GM21390 (cell line): ENCODE measurements around the gene JARID2.
"Not testable (repeated sequence)": the region's sequence is repeated elsewhere in the genome, so short reads cannot be mapped to it uniquely, and the experiment has no call there.

Experiments
- ATAC-seq: cut with Tn5 transposase; IDR thresholded peaks from one replicate; pipeline ENCODE4 v1.9.1; 2021; ENCODE audit not compliant: unreplicated experiment

JARID2 gene

GRCh38 chr6:15305909-15306308 lies 60.0 kb downstream of the JARID2 start:
- no peak for ATAC-seq

GRCh38 chr6:15308435-15309213 lies 62.8 kb downstream of the JARID2 start:
- ATAC-seq: no peak

DNA sequence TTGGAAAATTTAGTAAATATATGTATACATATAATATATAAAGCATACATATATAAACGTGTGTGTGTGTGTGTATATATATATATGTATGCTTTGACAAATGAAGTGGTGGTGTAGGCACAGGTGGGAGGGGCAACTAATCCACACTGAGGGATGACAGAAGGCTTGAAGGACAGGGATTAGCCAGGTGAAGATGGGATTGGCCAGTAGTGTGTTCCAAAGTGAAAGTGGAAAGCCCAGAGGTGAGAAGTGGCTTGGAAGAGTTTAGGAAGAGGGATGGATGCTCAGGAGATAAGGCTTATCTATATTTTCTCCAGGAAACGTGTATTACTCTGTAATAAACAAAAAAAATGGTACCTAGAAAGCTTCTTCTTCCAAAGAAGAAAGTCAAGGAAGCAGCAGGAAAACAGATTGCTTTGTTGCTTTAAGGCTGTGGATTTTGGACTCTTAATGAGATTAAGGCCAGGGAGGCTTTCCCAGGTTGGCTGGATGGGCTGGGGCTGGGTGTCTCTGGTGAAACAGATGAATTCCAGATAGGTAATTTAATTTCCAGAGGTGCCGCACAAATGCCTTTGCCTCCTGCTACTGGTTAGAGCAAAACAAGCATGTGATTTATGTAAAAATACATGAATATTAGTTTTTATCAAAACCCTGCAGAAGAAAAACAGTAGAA lies 63.9 kb downstream of the JARID2 start:
- ATAC-seq: no peak

DNA sequence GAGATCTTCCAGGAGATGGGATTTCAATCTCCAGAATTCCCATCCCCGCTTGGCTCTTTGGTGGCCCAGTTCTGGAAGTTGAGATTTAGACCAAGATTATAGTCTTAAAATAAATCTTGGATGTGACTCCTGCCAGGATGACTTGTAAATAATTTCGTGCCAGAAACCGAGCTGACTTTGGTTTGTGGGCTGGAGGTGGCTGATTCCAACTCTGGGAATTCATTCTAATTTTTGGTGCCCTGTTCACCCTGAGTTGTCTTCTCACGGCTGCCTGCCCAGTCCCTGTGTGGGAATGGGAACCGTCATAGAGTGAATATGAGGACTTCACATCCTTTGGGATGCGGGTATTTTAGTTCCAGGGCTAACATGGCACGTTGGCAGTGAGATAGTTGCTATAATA lies 64.8 kb downstream of the JARID2 start:
- ATAC-seq: no peak

DNA sequence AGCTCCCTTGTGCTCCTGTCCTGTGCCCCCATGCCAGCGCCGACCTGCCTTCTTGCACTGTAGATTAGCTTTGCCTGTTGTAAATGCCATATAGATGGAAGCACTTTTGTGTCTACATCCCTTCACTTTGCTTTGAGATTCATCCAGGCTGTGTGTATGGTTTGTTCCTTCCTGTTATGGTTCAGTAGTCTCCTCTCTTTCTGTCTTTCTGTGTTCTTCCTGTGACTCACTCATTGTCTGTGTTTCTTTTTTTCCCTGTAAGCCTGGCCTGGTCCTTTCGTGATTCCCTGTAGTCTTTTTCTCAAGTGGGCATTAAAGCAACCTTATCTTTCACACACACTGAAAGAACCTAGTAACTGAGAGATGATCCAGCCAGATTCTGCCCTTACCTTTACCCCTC lies 66.6 kb downstream of the JARID2 start:
- peak; percentile 31 for ATAC-seq

- peak; percentile 39 for ATAC-seq
Observed at GRCh38 chr6:15313367-15313766, 67.5 kb downstream of the JARID2 start.

DNA sequence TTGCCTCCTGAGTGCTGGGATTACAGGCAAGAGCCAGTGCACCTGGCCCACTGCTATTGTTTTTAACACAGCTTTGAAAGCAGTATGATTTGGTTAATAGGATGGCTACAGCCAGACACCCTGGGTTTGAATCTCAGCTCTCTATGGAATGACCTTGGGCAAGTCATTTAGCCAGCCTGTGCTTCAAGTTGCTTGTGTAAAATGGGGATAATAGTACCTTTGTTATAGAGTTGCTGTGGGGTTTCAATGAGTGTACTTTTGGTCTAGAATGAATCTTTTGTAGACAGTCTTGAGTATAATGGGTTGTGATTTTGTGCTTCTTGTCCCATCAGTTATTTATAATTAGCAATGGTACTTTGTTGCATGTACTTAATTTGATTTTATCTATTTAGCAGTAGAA lies 70.9 kb downstream of the JARID2 start:
- ATAC-seq: no peak

DNA sequence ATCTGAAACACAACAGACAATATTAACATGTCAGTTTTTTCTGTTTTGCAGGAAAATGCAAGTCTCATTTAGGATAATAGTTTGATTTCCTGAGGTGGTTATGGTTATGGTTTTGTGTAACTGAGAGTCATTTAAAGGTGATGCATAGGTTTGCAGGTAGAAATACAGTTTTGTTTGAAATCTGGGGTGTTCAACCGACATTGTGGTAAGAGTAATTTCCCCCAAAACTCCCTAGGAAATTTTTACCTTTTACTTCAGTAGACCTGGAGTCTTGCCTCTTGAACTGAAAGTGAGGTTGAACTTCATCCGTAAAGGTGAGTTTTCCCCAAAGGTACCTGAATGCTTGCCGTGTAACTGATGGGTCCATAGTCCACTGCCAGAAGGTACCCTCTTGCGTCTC lies 71.4 kb downstream of the JARID2 start:
- ATAC-seq: no peak

- no peak for ATAC-seq
Observed at GRCh38 chr6:15317934-15318902, 72.3 kb downstream of the JARID2 start.

DNA sequence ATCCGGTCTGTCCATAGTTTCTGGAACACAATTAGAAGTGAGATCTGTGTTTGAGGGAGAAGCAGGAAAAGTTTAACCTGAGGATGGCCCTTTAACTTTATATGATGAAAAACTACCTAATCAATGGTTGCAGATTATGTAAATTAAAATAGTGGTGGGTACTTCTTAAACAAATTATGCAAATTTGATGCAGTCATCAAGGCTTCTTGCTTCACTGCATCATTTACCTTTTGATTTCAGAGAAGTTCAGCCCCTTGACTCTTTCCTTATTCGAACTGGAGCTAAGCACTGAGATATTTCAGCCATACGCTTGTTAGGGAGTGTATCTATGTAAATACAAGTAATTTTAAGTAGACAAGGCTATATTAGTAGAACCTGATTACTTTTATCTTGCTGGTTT lies 73.8 kb downstream of the JARID2 start:
- no peak for ATAC-seq

DNA sequence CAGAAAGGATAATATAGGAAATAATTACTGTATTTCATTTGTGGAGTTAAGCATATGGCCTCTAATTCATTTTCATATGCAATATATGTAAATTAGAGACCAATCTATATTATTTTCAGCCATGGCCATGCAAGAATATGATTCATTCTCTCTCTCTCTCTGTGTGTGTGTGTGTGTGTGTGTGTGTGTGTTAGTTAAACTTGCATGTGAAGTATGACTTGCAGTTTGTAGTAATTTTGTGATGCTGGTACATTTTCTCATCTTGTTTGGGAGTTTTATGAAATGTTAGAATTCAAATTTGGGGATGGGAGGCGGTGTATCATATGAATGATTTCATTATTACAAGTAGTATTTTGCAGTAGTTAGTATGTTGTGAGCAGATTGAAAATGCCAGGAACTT lies 74.8 kb downstream of the JARID2 start:
- ATAC-seq: no peak

- ATAC-seq: no peak
Observed at GRCh38 chr6:15322184-15322583, 76.3 kb downstream of the JARID2 start.

DNA sequence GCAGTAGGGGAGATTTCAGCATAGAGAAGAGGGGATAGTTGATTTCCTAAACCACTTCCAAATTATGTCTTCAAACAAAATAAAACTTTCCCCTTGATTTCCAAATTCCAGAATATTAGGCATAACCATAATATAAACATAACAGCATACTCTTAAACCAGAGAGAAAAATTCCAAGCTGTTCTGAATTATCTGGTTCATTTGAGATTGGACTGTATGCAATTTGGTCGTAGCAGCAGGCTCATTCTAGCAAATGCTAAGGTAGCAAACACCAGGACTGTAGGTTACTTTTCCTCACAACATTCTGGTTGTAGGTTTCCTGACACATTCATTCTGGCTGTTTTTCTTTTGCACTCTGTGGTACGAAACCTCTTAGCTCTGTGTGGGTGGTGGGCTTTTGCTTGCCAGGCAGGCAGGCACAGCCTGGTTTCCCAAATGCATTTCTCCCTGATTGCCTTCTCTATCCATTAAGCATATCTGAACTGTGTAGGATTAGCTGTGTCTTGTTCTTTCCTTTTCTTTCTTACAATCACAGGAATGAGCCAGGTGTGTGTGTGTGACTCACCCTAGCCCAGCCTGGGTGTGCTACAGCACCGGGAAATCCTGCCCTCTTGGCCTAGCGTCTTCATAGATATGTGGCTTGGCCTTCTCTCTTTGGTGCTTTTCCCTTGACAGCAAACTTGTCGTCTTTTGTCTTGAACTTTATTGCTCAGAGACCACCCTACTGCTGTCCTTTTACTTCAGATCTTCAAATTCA lies 77.1 kb downstream of the JARID2 start:
- no peak for ATAC-seq

DNA sequence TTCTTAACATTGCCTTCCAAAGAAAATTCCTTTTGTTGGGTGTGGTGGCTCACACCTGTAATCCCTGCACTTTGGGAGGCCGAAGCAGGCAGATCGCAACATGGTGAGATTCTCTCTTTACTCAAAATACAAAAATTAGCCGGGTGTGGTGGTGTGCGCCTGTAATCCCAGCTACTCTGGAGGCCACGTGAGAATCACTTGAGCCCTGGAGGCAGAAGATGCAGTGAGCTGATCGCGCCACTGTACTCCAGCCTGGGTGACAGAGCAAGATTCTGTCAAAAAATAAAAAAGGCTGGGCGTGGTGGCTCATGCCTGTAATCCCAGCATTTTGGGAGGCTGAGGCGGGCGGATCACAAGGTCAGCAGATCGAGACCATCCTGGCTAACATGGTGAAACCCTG lies 77.7 kb downstream of the JARID2 start:
- not testable (repeated sequence) for ATAC-seq

DNA sequence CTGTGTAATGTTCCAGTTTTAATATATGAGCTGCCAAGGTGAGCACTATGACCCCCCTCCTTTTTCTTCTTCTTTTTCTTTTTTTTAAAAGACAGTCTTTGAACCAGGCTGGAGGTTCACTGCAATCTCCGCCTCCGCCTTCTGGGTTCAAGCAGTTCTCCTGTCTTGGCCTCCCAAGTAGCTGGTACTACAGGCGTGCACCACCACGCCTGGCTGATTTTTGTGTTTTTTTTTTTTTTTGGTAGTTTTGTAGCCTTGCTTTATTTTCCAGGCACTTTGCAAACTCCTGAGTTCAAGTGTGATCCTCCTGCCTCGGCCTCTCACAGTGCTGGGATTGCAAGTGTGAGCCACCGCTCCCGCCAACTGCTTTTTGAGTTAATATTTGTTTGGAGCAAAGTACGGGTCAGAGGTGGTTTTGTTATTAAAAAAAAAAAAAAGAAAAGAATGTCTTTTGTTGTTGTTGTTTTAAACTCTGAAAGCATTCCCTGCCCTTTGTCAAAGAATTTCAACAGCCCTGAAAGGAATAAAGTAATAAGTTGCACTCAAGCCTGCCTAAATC lies 78.6 kb downstream of the JARID2 start:
- no peak for ATAC-seq

DNA sequence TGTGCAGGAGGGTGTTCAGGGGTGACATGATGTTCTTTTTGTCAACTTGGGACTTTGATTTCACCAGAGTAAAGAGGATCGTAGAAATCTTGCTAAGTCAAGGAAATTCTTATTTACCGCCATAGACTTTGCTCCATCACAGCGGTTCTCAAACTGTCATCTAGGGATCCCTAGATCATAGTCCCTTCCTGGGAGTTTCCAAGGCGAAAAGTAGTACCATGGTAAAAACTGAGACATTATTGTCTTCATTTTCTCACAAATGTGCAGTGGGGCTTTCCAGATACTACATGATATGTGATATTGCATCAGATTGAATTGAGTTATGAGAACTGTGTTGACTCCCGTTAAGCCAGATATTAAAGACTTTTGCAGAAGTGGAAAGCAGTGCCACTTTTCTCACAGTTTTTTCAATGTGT lies 79.7 kb downstream of the JARID2 start:
- ATAC-seq: no peak

- no peak for ATAC-seq
Observed at GRCh38 chr6:15326067-15326614, 80.3 kb downstream of the JARID2 start.

DNA sequence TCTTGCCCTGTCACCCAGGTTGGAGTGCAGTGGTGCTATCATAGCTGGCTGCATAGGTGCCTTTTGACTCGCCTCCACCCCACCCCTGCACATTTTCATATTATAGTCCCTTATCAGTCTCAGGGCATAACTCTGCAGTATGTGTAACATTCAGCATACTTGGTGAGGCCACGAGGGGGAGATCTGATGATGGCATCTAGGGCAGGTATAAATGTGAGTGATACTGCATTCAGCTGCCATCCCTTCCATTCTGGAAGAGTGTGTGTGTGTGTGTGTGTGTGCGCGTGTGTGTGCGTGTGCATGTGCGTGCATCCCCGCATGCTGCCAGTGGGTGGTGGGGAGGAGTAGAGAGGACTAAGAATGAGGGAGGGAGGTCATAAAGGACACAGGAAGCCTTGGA lies 81.4 kb downstream of the JARID2 start:
- ATAC-seq: peak; percentile 33

DNA sequence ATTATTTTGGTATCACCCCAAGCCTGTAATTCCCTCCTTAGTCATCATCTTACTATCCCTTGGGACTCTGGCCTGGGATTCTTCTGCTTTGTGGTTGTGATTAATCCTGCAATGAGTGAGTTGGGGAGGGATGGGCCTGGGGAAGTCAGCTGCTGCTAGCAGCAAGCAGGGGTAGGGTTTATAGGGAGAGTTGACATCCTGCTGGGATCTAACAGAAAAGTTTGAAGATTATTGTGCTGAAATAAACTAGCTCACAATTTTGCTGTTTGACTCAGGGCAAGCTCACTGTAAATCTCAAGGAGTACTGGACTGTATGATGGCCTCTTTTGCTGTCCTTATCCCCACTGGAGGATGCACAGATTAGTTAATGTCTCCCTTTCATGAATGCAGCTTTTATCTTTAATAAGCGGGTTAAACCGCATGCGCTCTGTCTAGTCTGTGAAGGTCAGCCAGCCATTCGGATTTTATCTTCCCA lies 83.4 kb downstream of the JARID2 start:
- no peak for ATAC-seq
